ENCODE measurements around the gene D2HGDH. TPM values are rescaled to one million over a fixed set of nuclear protein-coding genes. Genes with fewer than 3 reads are reported as not detected.

Gene D2HGDH
- total and polyA plus RNA-seq, 2 of the 8 experiments (the other 6 are each of a cell fraction or from before 2014, with no cell fraction given) = 3.4 to 8.1 TPM

DNA sequence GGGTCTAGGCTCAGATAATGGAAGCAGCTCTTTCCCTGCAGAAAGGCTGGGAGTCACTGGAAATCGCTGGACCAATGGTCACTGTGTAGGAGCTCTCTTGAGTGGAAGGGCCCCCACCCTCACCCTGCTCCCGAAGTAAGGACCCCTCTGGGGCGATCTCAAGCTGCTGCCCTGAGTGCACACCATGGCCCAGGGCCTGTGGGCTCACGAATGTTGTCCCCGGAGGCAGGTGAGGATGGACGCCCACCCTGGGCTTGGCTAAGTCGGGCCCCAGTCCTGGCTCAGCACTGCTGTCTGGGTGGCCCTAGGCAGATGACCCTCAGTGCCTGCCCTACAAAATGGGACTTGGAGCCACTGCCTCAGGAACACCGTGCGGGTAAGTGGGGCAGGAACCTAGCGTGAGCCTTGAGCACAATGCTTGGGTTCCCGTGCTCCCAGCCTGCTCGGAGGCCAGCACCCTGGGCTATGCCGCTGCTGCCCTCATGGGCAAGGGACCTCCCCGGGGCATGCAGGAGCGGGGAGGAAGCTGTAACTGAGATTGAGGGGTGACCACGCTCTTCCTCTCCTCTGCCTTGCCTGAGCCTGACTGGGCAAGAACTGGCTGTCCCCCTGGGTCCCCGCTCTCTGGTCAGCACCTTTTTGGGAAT, 3.7 kb downstream of the D2HGDH start:
- Histone ChIP-seq H3K23ac (ENCODE audit: insufficient read length) (no peak overlapping the region), H2BK12ac (ENCODE audit: low read depth, low read length) (no peak overlapping the region; the same call in 1 of the 2 replicates), H4K91ac (replicated peaks; ENCODE audit: insufficient read length, low read length) (no peak overlapping the region), H3K14ac (ENCODE audit: insufficient read length) (no peak overlapping the region), H2BK15ac (ENCODE audit: low read length) (no peak overlapping the region), H3K4me2 (ENCODE audit: insufficient read depth in 1 of 2, low read depth in 2 of 2, low read length in 2 of 2) (no peak overlapping the region), H3K23me2 (ENCODE audit: low read depth, low read length) (peaks cover 12% of the 10 kb centered on the region; the same call in 1 of the 2 replicates), H2BK20ac (ENCODE audit: low read length) (no peak overlapping the region), H3K18ac (ENCODE audit: extremely low read depth, low read length) (no peak overlapping the region), H3K9me3 (ENCODE audit: insufficient read depth in 2 of 2, low read depth in 1 of 2, low read length in 1 of 2) (no peaks in the 10 kb centered on the region), H3K27me3 (replicated peaks in 1 of 4; ENCODE audit: control insufficient read depth in 3 of 4, extremely low read depth in 1 of 4, insufficient read depth in 3 of 4, low read length in 3 of 4) (peaks cover 0 to 4% (median 3%) of the 10 kb centered on the region in 4 experiments; a peak in 4 of 7 replicates), H3K27ac (ENCODE audit: low read depth, low read length) (no peak overlapping the region), H4K5ac (ENCODE audit: insufficient read length, low read depth, low read length) (no peak overlapping the region), H2BK120ac (replicated peaks; ENCODE audit: low read depth, low read length) (no peak overlapping the region), H3K9ac (replicated peaks in 1 of 4; ENCODE audit: extremely low read depth in 1 of 4, low read depth in 3 of 4, low read length in 3 of 4) (no peak overlapping the region), H3K4me1 (replicated peaks in 1 of 4; ENCODE audit: control insufficient read depth in 3 of 4, insufficient read depth in 4 of 4, low read length in 3 of 4) (peaks cover 0 to 6% (median 0%) of the 10 kb centered on the region in 4 experiments; a peak in 2 of 7 replicates), H2AFZ (ENCODE audit: low read length) (no peak overlapping the region), H3K79me1 (ENCODE audit: low read depth, low read length) (no peaks in the 10 kb centered on the region; the same call in 1 of the 2 replicates), H4K8ac (ENCODE audit: extremely low read depth, insufficient read depth, low read length) (peak overlapping the region; percentile 59; the same call in 1 of the 2 replicates), H3K4me3 (ENCODE audit: extremely low read depth in 1 of 4, insufficient read depth in 2 of 4, low read depth in 3 of 4, low read length in 4 of 4) (no peak overlapping the region), H3K79me2 (ENCODE audit: control insufficient read depth in 1 of 2, insufficient read depth in 2 of 2, low read length in 2 of 2) (no peaks in the 10 kb centered on the region), H3K36me3 (ENCODE audit: control insufficient read depth in 2 of 4, insufficient read depth in 4 of 4, low read length in 3 of 4) (no peaks in the 10 kb centered on the region), H2BK5ac (ENCODE audit: low read depth, low read length) (no peak overlapping the region), H2AK5ac (ENCODE audit: low read depth, low read length) (no peak overlapping the region), H3K56ac (replicated peaks; ENCODE audit: insufficient read length, low read depth, low read length) (no peak overlapping the region), H4K20me1 (replicated peaks in 1 of 2; ENCODE audit: control insufficient read depth in 1 of 2, insufficient read depth in 2 of 2, low read length in 2 of 2) (peaks cover 1 to 3% of the 10 kb centered on the region in 2 experiments), H3K4ac (replicated peaks; ENCODE audit: insufficient read length, low read depth, low read length) (no peak overlapping the region)
- DNase-seq (ENCODE audit: low read depth in 1 of 2, low spot score in 2 of 2) = no peak
- ChIA-PET POLR2A (ENCODE audit: partially characterized antibody) (no interaction called here), CTCF (ENCODE audit: partially characterized antibody) (interaction anchor here (1.1 to 1.9 kb wide), 2 partner anchors 80 to 141 kb away, joined by 3 to 7 read pairs; no protein-coding TSS in a partner anchor)
- TF ChIP-seq SP1 (IDR thresholded peaks at IDR 0.05; ENCODE audit: low read depth, low read length) = no peak
- 94% methylated on average over 17 of the region's 17 CpGs; no CpG with 5 or more reads in 1 of the 2 experiments for WGBS, 2 experiments (ENCODE audit: extremely low coverage in 1 of 2, insufficient coverage in 1 of 2, insufficient read length in 1 of 2, insufficient replicate concordance in 2 of 2, low coverage in 1 of 2, low lambda C conversion rate in 2 of 2, missing lambda C conversion rate in 1 of 2)
- no peak for FAIRE-seq
